Measurements from ENCODE around the gene DNHD1.

- TF ChIP-seq CTCF (IDR thresholded peaks at IDR 0.05) (no peak), POLR2A (IDR thresholded peaks at IDR 0.05) (no peak), POLR2AphosphoS5 (IDR thresholded peaks at IDR 0.05) (no peak), EP300 (IDR thresholded peaks at IDR 0.05) (no peak)
Measured at GRCh38 chr11:6563121-6563619, 66.1 kb downstream of the DNHD1 start.
